Measurements from ENCODE around the gene KIAA0753. TPM values are rescaled to one million over a fixed set of nuclear protein-coding genes. Genes with fewer than 3 reads are reported as not detected.

The KIAA0753 gene
- polyA plus RNA-seq, 1 donor: 43.7 TPM

DNA sequence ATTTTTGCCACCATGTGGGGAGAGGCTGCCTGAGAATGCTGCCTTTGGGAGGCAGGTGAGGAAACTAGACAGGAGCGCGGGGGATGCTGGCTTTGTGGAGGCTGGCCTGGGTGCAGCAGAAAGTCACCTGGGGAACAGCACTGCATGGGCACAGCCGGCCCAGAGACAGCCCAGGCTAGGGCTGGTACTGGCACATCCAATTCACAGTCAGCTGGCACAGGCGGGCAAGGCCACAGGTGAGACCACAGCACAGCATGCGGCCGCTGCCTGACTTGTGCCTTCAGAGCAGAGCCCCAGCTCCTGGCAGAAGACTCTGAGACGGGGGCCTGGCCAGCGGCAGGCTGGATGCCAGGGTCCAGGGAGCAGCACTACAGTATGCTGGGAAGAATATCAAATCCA is 67.5 kb downstream of the KIAA0753 start:
- DNase-seq: no peak

DNA sequence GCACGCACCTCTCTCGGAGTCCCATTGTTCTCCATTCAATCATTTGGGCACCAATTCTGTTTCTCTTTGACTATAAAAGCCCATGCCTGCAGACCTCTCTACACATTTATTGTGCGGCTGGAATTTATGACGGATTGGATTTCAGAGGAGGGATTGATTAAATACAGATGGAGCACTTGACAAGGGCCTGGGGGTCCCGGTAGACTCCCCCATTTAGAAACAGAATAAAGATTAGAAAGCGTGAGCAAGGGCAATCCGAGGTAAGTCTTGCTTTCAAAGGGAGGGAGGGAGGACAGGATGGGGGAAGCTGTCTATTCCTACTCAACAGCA is 69.1 kb downstream of the KIAA0753 start:
- no peak for DNase-seq

DNA sequence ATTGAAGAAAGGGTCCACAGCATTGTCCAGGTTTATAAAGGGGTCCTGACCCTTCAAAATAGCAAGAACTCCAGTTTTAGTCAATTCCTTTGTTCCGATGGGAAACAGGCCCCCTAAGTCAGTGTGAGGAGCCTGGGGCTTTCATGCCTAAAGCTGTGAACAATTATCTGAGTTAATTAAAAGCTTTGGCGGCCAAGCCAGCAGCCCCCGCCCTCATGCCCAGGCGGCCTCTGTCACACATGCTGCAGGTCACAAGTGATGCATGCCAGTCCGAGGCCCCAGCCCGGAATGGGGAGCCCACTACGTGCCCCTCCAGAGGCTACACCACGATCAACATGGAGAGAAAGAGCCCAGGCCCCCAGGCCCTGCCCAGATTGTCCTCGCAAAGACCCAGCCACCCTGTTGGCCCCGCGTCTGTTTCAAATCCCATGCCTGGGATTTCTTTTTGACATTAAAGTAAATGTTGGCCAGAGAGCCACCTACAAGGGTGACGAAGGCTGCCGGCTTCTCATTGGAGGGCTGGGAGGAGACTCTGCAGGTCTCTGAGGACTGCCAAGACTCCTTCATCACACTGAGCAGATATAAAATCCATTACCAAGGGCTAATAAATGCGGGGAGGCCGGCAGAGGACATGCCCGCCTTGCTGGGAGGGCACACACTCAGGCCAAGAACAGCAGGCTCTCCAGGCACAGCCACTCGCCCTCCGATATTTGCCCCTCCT is 69.6 kb downstream of the KIAA0753 start:
- DNase-seq: no peak

DNA sequence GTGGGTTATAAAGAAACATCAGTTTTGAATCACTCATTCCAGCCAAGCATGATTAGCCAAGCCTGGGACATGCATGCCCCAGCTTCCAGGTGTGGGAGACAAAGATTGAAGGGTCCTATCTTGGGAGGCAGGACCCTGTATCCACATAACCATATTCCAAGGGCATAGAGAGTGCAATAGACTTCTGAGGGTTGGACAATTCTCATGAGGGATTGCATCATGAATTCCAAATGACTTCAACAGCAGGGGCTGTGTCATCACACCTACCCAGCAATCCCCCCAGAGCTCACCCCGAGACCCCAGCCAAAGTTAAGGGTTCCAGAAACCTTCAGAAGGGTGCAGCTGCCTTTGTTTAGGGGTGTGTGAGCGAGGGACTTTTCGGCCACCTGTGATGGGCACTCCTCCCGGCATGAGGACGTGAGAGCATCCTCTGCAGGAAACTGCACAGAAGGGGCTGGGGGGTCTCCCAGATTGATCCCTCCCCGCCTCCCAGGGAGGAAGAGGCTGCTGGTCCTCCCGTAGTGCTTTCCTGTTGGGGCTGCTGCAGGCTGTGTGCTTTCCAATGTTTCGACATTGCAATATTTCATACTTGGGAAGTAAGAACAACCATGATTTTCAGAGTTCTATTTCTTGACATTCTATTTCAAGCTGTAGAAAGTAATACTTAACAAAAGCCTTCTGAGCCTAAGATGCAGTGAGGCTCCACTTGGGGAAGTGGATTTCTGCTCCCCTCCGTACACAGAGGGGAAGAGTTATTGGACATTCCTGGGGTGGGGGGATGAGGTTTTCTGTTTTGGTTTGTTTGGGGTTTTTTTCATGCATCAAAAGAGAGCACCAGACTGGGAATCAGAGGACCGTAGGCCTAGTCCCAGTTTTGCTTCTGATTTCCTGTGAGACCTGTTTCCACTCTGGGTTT is 70.9 kb downstream of the KIAA0753 start:
- DNase-seq: no peak

DNA sequence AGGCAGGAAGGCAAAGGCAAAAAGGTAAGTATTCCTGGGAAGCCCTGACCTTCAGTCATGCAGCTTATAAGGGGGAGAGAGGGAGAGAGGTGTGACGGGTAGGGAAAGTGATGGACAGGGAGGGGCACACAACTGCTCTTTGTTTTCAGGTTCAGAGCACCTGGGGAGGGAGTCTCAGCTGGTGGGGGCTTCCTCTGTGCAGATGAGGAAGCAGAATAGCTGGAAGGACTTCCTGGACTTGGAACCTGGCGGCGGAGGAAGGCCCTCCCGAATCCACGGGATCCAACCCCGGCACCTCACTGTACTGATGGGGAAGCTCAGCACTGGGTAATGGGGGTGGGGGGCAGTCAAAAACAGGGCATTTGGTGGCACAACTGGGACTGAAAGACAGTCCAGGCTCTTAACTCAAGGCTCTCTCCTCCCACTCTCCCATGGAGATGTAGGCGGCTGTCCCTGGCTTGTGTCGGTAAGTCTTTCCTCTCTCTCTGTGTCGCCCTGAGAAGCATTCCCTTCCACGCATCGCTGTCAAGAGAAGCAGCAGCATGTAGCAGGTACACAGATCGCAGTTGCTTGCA is 72.2 kb downstream of the KIAA0753 start:
- DNase-seq: no peak

DNA sequence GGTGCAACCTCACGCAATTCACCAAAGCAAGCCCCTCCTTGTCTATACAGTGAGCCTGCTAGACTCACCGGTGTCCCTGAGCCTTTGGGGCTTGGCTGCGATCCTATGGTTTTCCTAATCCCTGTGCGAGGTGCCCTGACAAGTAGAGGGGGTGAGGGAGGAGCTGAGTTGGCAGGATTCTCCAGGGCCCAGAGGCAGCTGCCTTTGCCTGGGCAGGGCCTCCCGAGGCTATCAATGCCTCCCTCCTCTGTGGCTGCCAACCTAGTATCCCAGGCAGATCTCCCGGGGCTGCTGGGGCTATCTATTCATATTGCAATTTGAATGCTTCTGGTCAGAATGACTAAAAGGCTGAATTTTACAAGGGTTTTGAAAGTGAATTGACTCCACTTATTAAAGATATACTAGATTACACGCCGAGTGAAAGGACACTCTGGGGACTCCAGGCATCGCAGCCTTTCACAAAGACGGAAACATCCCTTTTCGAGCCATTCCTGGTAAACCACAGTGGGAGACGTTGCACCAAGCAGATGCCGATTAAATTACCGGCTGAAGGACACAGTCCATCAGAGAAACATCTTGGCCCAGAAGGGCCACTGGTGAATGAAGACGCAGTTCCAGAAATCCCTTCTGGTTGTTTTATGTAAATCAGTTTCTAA is 72.9 kb downstream of the KIAA0753 start:
- DNase-seq: no peak

DNA sequence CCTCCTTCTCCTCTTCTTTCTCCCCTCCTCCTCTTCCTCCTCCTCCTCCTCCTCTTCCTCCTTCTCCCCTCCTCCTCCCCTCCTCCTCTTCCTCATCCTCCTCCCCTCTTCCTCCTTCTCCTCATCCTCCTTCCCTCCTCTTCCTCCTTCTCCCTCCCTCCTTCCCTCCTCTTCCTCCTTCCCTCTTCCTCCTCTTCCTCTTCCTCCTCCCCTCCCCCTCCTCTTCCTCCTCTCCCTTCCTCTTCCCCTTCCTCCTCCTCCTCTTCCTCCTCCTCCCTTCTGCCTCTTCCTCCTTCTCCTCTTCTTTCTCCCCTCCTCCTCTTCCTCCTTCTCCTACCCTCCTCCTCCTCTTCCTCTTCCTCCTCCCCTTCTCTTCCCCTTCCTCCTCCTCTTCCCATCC is 79.1 kb downstream of the KIAA0753 start:
- DNase-seq: no peak

DNA sequence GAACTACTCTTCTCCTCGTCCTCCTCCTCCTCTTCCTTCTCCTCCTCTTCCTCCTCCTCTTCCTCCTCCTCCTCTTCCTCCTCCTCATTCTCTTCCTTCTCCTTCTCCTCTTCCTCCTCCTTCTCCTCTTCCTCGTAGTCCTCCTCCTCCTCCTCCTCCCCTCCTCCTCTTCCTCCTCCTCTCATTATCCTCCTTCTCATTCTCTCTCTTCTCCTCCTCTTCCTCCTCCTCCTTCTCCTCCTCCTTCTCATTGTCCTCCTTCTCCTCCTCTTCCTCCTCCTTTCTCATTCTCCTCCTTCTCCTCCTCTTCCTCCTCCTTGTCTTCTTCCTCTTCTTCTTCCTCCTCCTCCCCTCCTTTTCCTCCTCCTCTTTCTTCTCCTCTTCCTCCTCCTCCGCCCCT is 80.0 kb downstream of the KIAA0753 start:
- DNase-seq: no peak

DNA sequence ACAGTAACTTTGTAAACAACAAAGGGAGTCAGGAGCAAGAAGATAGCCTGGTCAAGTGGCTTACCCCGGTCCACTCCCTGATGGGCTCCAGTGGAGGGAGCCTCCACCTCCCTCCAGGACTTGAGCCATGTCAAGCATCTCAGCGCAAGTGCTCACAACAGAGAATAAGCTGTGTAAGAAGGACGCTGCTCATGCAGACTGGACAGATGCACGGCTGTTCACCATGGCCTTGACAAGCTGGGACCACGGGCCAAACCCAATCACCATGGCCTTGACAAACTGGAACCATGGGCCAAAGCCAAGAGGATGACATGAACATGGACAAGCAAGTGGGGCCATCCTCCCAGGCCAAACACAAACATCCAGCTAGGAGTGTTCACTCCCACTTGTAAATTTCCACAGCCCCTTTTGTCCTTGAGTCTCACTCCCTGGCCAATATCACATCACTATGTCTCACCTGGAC is 80.7 kb downstream of the KIAA0753 start:
- no peak for DNase-seq

DNA sequence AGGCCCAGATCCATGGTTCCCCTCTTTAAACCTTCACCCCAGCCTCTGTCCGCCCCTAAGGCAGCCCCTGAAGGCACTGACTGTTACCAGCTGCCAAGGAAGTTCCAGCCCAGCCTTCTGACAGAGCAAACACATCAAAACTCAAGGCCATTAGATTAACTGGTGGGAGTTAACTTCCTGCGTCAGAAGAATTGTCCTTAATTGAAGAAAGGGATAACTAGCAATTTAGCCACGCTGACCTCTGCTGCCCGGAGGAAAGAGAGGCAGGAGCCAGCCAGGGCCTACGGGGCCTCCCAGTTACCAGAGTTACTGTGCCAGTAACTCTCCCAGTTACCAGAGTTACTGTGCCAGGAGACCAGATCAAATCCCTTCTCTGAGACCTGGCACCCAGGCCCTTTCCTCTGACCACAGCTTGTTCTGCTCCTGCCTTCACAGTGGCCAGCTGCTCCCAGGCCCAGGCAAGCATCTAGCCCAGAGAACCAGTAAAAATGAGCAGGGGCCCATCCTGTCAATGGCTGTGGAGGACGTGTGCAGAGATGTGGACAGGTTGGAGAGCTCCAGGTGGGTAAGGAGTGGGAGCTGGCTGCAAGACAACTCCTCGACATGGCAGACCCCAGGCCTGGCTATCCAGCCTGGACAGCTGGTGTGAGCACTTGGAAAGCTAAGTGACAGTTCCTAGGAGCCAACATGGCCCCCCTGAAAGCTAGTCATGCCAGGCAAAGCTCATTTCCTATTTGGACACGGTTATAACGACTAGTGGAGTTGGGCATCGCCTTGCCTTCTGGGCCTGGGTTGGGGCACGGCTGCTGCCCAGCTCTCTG is 81.4 kb downstream of the KIAA0753 start:
- peak; percentile 79 for DNase-seq

DNA sequence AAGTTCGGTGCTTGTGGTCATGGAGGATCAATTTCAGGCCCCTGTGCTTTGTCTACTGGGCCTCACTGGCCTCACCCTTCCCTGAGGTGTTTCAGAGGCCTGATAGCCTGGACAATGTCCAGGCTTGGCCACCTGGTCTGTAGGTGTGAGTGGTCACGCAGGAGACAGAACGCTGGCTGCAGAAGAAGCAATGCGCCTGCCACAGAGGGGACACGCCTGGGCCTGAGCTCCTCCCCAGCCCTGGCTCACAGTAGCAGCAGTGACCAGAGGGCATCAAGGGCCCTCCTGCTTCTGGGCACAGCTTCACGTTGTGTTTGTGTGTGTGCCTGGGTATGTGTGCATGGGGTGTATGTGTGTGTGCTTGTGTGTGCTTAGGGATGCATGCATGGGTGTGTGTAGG is 82.2 kb downstream of the KIAA0753 start:
- DNase-seq: no peak

DNA sequence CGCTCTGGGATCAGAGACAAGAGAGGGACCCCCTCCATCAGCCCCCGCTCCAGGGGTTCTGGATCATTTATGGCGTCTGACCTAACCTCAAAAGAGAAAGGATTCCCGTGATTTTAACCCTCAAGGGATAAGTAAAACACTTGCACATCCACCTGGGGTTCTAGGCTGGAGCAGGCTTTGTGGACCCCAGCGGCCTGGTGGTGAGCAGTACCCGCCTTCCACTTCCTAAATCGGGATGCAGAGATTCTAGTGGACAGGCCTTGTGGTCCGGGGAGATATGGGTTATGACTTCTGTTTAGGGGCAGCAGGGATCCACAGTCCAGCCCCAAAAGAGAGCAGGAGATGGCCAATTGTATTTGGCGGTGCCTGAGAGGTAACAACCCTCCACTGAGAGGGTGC is 83.5 kb downstream of the KIAA0753 start:
- DNase-seq: no peak

DNA sequence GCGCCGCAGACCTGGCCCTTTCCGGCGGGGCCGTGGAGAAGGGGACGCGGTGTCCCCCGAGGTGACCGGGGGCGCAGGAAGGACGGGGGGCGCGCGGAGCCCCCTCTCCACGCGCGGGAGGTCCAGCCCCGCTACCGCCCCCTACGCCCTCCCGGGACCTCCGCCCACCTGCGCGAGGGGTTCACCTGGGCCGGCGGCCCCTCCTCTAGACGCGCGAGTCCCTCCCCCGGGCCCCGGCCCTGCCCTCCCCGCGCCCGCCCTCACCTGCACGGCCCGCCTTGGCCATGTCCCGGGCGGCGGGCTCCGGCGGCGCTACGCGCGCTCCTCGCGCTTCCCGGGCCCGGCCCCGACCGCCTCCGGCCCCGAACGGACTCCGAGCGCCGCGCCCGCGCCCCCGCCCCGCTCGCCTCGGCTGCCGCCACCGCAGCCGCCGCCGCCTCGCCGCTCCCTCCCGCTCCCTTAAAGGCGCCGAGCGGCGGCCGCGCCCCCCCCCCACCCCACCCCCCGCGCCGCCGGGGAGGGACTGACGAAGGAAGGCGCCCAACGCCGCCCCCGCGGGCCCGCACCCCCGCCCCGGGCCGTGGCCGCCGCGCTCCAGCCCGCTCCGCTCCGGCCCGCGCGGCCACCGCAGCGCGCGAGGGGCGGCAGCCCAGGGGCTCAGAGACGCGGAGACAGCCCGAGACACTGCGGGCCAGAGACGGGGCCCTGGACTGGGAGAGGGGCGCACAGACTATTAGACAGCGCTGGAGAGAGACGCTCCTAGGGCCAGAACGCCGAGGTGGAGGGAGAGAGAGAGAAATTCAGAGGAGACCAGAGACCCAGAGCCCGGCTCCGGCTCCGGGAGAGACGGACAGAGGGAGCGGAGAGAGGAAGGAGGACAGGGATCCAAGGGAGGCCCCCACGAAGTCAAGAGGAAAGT is 84.1 kb downstream of the KIAA0753 start, which contains the start of gene PITPNM3:
PITPNM3 (minus strand) TSS at position 435 of the 919 bp plus-strand sequence; CDS start at position 286, 149 bp downstream.
- DNase-seq: no peak

DNA sequence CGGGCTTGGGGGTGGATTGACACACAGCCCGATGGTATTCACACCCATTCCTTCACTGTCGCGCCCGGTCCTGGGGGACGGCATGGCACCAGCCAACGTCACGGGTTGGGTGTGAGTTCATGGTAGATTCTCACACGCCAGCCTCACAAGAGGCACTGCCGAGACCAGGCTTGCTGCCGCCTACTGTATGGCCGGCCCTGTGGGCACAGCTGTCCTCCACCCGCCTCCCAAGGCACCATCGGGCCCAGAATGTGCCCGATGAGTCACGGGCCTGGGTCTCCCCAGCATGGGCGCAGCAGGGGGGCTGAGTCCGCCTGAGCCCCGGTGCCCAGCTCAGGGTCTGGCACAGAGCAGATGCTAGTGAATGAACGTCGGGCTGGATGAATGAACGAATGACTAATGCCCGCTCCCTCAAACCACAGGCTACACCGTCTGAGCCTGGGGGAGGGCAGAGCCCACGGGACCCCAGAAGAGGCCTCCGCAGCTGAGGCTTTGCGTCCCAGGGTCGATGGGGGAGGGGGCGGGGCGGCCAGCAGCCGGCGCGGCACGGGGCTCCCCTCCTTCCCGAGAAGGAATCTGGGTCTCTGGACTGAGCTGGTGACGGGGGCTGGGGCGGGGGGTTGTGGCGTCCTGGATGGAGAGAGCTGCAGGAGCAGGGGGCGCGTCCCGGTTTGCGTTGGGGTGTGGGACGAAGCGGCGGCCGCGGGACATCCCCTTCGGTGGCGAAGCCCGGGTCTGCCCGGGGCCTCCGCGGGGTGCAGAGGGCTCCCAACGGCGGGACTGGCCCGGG is 85.0 kb downstream of the KIAA0753 start:
- DNase-seq: no peak

GRCh38 chr17:6554871-6555330 is 85.6 kb downstream of the KIAA0753 start:
- no peak for DNase-seq

- no peak for DNase-seq
Measured at GRCh38 chr17:6554342-6554741, 86.2 kb downstream of the KIAA0753 start.

GRCh38 chr17:6551869-6552531 is 88.5 kb downstream of the KIAA0753 start:
- no peak for DNase-seq

- no peak for DNase-seq
Measured at GRCh38 chr17:6551356-6551755, 89.2 kb downstream of the KIAA0753 start.

Data from left kidney (tissue), 2 donors.